Stimulated activated CD4-positive, alpha-beta T cell treated with anti-CD3 and anti-CD28 coated beads, Interleukin-2, amount 100 ng/mL, for 24 hours (primary cell): Measurements from ENCODE around the gene IBA57.
"Not testable (repeated sequence)": the region's sequence is repeated elsewhere in the genome, so short reads cannot be mapped to it uniquely, and the experiment has no call there.

Experiments used
- DNase-seq, 2 donors: peaks; one replicate each; pipeline ENCODE4 v3.0.0-alpha.2; 2020

Gene IBA57

DNA sequence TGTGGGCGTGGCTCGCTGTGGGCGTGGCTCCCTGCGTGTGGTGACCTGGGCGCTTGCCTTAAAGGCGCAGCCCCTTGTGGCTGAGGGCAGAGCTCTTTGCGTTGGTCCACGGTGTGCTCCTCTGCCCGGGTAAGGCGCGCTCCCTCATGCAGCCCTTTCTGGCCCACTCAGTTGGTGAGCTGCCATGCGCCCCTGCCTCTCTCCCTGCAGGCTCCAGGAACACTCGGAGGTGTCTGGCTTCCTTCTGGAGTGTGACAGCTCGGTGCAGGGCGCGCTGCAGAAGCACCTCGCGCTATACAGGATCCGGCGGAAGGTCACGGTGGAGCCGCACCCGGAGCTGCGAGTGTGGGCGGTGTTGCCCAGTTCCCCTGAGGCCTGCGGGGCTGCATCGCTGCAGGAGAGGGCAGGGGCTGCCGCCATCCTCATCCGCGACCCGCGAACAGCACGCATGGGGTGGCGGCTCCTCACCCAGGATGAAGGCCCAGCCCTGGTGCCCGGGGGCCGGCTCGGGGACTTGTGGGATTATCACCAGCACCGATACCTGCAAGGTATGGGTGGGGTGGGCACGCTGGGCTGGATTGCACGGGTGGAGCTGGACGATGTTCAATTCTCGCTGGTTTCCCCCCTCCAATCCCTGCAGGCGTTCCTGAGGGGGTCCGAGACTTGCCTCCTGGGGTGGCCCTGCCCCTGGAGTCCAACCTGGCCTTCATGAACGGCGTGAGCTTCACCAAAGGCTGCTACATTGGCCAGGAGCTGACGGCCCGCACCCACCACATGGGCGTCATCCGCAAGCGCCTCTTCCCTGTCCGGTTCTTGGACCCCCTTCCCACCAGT, 9.1 kb downstream of the IBA57 start:
- no peak for DNase-seq

DNA sequence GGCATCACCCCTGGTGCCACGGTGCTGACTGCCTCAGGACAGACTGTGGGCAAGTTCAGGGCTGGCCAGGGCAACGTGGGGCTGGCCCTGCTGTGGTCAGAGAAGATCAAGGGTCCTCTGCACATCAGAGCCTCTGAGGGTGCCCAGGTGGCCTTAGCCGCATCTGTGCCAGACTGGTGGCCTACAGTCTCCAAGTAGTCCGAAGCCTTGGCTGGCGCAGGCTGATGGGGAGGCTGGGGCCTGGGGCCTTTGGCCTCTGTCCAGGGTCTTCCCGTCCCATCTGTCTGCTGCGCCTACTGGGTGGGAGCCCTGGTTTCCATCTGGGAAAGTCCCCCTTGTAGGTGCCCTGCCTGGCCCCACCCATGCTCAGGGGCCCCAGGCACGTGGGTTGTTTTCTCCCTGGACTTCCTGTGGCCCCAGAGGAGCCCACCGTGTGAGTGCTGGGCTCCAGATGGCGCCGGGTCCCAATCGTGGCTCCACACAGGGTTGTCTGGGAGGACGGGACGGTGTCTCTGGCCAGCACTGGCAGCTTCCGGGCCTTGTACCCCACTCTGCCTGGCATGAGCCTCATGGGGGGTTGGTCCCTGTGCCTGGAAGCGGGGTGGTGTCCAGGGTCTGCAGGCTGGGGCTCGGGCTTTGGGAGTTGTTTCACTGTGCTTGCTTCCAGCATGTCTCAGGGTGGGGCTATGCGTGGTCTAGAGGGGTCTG, 9.9 kb downstream of the IBA57 start:
- DNase-seq: no peak

DNA sequence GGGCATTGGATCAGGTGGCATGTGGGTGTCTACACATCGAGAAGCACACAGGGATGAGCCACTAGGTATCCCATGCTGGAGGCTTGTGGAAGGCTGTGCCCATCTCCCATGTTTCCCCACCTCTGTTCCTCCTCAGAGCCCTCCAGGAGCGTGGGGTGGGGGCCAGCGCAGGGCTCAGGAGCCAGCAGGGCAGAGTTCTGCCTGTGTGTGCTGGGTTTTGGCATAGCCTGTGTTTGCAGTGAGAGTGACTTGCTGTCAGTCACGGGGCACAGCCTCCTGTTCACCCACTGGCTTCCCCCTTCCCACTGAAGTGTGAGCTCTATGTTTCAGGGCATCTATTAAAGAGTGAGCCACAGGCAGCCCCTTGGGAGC, 10.4 kb downstream of the IBA57 start:
- DNase-seq: no peak

DNA sequence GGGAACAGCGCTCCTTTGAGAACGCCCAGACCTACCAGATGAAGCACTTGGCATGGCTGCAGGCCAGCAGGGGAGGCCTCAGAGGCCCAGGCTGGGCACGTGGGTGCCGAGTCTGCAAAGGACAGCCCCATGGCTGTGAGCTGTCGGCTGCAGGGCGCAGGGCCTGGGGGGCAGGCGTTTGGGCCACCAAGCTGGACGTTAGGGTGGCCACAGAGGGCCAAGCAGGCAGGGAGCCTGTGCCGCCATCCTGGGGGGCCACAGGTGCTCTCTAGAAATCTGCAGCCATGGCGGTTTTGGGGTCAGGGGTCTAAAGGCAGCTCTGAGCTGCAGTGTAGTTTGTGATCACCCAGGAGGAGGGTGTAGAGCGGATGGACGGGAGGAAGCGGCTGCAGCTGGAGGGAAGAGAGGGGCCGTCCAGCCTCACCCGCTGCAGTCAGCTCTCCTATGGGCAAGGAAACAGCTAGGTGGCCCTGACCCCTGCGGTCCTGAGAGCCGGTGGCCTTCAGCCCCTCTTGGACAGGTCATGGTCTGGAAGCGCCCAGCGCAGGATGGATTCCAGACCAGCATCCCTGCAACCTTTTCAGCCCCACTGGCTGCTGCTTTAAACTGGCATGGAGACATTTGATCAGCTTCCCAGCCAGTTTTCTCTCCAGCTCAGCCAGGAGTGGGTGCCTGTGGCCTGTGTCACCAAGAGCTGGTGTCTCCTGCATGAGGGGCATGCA, 11.0 kb downstream of the IBA57 start:
- DNase-seq: no peak

DNA sequence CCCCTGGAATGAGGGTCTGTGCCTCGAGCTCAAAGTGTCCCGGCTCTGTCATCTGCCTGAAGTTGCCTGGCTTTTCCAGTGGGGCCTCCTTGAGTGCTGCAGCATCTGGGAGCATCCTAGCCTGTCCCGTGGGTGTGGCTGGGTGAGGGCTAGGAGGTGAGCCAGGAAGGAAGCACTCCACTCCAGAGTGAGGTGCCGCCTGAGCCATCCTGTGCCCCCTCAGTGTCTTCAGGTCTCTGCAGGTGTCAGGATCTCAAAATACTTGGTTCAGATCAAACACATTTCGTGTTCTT, 11.5 kb downstream of the IBA57 start:
- DNase-seq: no peak

DNA sequence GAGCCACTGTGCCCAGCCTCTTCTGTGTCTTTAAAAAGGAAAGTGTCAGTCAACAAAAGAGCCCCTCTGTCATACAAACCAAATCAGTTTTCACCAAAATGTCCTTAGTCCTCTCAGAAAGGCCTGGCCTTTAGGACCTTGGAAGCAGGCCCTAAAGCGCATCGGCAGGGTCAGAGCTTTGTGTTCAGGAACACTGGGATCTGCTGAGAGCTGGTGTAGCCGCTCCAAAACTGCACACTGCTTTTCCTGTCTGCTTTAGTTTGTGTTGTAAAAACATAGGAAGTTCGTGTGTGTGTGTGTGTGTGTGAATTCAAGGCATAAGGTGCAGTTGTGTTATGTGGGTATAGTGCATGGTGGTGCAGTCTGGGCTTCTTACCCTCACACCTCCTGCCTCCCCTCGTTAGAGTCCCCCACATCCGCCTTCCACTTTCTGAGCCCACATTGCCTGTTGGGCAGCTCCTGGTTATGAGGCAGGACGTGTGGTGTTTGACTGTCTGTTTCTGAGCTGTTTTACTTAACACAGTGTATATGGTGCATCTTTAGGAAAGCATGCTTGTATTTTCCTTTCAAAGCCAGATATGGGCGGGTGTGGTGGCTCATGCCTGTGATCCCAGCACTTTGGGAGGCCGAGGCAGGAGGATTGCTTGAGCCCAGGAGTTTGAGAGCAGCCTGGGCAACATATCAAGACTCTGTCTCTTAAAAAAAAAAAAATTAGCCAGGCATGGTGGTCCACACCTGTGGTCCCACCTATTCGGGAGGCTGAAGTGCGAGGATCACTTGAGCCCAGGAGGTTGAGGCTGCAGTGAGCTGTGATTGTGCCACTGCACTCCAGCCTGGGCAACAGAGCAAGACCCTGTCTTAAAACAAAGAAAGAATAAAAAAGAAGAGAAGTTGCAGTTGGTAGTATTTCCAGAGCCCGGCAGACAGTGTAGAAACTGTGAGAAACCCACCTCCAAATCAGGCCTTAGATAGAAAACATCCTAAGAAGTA, 12.4 kb downstream of the IBA57 start:
- no peak for DNase-seq

DNA sequence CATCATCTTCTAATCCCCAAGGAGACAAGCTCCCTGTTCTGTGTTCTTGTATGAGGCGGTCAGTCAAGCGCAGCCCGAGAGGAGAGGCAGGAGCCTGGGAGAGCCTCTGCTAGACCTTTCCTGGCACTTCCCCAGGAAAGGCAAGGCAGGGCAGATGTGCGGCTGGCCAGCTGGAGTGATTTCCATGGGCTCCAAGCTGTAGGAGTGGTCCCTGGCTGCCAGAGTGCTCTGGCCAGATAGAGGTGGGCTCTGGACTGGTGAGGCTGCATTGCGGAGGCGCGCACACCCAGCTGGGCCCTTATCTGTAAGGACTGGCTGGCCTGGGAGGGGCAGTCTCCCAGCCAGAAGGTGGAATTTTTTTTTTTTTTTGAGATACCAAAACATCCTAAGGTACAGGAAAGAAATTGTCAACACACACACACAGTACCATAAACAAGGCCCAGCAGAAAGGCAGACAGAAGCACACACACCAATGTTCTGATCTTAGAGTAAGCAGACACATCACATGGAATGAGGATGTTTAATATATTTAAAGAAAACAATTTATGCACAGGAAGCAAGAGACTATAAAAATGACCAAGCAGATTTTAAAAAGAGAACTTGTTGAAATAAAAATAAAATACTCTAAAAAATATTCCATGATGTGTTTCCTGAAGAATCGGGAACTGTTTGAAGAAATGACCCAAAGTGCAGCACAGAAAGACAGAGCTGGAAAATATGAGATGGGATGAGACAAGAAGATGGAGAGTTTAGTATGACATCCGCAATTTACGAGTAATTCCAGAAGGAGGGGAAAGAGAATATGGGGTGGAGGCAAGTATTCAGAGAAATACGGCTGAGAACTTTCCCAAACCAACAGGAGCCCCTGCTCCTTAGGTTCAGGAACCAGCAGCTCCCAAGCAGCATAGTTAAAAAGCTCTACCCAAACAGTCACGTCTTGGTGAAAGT, 13.4 kb downstream of the IBA57 start:
- no peak for DNase-seq

DNA sequence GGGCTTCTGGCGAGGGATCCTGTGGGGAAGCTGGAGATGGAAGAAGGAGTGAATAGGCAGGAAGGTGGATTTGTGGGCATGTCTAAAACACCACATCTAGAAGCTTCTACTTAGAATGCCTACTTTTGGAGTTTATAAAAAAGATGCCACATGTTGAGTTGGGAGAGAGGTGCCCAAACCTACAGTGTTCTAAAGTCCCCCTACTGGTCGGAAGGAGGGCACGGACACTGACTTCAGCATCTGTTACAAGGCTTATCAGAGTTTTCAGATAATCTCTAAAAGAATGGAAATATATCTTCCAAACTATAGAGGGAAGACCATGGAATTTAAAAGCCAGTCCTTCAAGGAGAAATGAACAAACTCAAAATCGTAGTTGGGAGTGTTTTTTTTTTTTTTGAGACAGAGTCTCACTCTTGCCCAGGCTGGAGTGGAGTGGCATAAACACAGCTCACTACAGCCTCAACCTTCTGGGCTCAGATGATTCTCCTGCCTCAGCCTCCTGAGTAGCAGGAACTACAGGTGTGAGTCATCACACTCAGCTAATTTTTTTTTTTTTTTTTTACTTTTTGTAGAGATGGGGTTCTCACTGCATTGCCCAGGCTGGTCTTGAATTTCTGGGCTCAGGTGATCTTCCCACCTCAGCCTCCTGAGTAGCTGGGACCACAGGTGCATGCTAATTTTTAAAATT, 14.8 kb downstream of the IBA57 start:
- no peak for DNase-seq

DNA sequence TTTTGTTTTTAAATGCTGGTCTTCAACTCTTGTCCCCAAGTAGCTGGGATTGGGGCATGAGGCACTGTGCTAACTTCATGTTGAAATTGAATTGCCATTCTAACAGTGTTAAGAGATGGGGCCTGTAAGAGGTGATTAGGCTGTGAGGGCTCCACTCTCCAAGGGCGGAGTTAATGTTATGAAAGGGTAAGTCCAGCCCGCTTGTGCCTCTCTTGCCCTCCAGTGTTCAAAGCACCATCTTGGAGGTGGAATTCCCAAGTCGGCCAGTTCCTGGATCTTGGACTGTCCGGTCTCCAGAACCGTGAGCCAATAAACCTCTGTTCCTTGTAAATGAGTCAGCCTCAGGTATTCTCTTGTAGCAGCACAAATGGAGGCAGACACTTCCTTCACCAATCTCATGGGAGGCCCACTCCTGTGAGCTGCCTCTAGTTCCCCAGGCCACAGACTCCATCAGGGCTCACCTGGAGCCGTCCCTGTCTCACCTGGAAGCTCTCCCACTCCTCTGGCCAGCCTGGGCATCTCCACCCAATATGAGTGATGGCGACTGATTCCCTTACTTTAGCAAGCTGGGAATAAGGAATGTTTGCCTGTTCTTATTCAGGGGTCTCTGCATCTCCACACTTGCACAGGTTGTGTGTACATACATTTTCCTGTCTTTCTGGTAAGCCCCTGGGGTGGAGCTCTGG, 15.5 kb downstream of the IBA57 start:
- DNase-seq: no peak

DNA sequence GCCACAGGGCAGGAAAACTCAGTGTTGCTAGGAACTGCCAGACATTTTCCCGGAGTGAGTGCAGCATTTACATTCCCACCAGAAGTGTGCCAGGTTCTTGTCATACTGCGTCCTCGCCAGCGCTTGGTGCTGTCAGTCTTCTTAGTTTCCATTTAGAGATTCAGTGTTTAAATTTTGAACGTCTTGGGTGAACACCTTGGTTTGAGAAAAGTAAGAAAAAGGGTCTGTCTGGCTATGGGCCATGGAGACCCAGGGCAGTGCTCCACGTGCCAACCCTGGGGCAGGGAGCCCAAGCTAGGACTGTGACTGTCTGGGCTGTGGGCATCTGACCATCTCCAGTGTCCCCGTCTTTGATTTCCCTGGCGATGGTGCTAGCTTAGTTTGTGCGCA, 16.0 kb downstream of the IBA57 start:
- DNase-seq: no peak

DNA sequence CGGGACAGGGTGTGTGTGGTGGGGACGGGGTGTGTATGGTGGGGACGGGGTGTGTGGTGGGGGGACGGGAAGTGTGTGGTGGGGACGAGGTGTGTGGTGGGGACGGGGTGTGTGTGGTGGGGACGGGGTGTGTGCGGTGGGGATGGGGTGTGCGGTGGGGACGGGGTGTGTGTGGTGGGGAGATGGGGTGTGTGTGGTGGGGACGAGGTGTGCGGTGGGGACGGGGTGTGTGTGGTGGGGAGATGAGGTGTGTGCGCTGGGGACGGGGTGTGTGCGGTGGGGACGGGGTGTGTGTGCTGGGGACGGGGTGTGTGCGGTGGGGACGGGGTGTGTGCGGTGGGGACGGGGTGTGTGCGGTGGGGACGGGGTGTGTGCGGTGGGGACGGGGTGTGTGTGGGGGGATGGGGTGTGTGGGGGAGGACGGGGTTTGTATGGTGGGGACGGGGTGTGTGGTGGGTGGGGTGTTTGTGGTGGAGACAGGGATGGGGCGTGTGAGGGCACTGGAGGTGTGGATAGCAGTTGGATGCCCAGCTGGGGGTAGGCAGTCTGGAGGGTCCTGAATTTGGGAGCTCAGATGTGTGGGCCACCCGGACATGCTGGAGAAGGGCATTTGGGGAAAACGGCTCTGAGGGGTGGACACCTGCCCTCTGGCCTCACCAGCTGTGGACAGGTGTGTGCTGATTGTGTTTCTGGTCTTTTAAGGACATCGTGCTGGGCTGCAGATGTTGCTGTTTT, 16.9 kb downstream of the IBA57 start:
- DNase-seq: no peak

DNA sequence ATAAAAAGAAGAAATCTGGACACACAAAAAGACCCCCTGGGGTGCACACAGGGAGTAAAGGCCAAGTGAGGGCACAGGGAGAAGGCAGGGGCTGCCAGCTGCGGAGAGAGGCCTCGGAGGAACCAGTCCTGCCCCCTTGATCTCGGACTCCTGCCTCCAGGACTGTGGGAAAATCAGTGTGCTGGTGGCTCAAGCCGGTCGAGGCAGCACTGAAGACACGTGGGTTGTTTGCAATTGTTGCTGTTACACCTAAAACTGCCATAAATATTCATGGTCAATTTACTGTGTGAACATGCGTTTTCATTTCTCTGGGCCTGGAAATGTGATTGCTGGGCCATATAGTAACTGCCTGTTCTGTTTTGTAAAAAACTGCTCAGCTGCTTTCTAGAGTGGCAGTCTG, 18.5 kb downstream of the IBA57 start:
- no peak for DNase-seq

DNA sequence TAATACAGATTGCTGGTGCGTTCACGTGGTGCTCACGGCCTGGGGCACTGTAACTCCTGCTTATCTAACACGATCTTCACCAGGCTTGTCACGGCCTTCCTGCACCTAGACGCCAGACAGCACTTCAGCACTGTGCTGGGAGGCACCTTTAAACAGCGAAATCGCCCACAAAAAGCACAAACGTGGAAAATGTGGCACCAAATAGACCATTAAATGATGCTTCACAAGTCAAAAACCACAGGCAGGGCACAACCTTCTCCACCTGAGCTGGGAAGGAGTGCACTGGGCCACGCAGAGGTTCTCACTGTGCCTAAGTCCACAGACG, 20.0 kb downstream of the IBA57 start:
- no peak for DNase-seq

DNA sequence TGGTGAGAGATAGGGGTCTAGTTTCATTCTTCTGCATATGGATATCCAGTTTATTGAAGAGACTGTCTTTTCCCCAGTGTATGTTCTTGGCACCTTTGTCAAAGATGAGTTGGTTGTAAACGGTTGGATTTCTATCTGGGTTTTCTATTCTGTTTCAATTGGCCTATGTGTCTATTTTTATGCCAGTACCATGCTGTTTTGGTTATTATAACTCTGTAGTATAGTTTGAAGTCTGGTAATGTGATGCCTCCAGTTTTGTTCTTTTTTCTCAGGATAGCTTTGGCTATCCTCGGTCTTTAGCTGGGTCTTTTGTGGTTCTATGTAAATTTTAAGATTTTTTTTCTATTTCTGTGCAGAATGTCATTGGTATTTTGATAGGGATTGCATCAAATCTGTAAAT, 22.6 kb downstream of the IBA57 start:
- DNase-seq: not testable (repeated sequence)

DNA sequence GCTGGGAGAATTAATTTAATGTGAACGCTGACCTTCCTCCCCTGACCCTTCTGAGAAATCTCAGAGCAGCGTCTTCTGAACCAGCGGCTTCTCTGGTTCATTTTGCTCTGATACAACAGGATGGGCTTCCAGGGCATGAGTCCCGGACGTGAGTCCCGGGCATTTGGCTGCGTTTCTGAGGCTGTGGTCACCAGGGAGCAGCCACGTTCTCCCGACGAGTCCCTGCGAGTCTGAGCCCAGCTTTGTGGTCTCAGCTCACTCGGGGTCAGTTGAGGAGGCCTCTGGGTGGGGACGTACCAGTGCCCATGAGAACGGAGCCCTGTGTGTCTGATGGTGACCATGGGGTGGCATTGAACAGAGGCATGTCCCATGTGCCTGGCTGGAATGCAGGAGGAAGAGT, 24.6 kb downstream of the IBA57 start:
- DNase-seq: no peak

DNA sequence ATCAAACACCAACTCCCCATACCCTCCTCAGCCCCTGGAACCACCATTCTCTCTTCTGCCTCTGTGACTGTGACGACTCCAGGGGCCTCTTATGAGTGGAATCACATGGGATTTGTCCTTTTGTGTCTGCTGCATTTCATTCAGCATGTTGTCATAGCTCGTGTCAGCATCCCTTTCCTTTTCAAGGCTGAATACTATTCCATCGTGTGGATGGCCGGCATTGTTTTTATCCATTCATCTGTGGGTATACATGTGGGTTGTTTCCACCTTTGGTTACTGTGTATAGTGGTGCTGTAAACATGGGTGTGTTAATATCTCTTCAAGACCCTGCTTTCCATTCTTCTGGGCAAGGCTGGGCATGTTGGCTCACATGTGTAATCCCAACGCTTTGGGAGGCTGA, 25.2 kb downstream of the IBA57 start:
- no peak for DNase-seq

DNA sequence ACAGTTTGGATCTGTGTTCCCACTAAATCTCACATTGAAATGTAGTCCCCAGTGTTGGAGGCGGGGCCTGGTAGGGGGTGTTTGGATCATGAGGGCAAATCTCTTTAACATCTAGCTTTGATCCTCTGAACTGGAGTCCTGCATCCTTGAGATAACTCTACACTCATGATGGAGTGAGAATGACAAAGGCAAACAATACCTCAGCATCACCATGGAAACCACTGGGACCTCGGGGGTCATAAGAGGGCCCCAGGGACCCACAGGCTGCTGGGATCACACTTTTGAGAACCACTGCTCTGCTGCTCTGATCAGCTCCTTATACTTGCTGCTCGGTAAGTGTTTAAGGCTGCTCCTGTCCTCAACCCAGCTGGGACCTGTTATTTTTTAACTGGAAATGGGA, 28.8 kb downstream of the IBA57 start:
- DNase-seq: no peak

DNA sequence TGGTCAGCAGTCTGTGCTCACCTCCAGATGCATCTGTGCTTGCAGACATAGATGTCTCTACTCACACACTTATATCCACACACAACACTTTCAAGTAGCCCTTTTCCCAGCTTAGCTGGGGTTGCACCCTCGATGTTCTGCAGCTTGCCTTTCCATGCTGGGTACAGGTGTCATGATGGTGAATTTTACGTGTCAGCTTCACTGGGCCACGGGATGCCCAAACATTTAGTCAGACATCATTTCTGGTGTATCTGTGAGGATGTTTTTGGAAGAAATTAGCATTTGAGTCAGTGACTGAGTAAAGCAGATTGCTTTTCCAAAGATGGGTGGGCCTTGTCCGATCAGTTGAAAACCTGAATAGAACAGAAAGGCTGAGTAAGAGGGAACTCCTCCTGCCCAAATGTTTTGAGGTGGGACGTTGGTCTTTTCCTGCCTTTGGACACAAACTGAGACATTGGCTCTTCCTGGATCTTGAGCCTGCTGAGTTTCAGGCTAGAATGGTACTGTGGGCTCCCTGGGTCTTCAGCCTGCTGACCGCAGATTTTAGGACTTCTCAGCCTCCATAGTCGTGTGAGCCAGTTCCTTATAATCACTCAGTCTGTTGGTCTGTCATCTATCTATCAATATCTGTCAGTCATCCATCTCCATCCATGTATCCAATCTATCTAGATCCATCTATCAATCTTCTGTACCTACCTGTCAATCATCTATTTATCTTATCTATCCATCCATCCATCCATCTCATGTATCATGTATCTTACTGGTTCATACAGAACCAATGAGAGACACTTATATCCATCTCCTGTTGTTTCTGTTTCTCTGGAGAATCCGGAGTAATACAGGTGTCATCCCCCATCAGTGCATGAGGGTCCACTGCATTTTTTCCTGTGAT, 29.6 kb downstream of the IBA57 start:
- DNase-seq: no peak
